Measurements from ENCODE around the gene PEMT. TPM values are rescaled to one million over a fixed set of nuclear protein-coding genes. Genes with fewer than 3 reads are reported as not detected.

Gene PEMT
- total RNA-seq, 2 donors from 2014 or later: 15.7 to 22.1 TPM

- H3K4me1 ChIP-seq (ENCODE audit: control insufficient read depth in 1 of 2, low read depth in 2 of 2): peaks cover 0 to 6% of the 10 kb centered on the region in 2 donors
- H3K27me3 ChIP-seq (replicated peaks; ENCODE audit: insufficient read depth): no peaks in the 10 kb centered on the region
- no peak overlapping the region for H3K4me3 ChIP-seq
- no peak for TF ChIP-seq CTCF (IDR thresholded peaks at IDR 0.05)
- ATAC-seq (ENCODE audit: insufficient number of reproducible peaks, low FRiP score, low read depth): no peak
- no peak for DNase-seq (ENCODE audit: low spot score)
- H3K36me3 ChIP-seq: no peaks in the 10 kb centered on the region
- H3K27ac ChIP-seq: no peak overlapping the region
- no peaks in the 10 kb centered on the region for H3K9me3 ChIP-seq
Measured at GRCh38 chr17:17557796-17558195, 33.7 kb downstream of the PEMT start.

- no peak overlapping the region for H3K4me3 ChIP-seq
- no peaks in the 10 kb centered on the region for H3K9me3 ChIP-seq
- ATAC-seq (ENCODE audit: insufficient number of reproducible peaks, low FRiP score, low read depth) (no peak), DNase-seq (ENCODE audit: low spot score) (no peak)
- H3K27me3 ChIP-seq (replicated peaks; ENCODE audit: insufficient read depth): no peaks in the 10 kb centered on the region
- no peak for TF ChIP-seq CTCF (IDR thresholded peaks at IDR 0.05)
- H3K36me3 ChIP-seq: no peaks in the 10 kb centered on the region
- no peaks in the 10 kb centered on the region for H3K4me1 ChIP-seq (ENCODE audit: control insufficient read depth in 1 of 2, low read depth in 2 of 2)
- no peak overlapping the region for H3K27ac ChIP-seq
Measured at GRCh38 chr17:17556671-17557070, 34.8 kb downstream of the PEMT start.

- DNase-seq (ENCODE audit: low spot score) (no peak), ATAC-seq (ENCODE audit: insufficient number of reproducible peaks, low FRiP score, low read depth) (no peak)
- H3K4me3 ChIP-seq: no peak overlapping the region
- H3K36me3 ChIP-seq: no peaks in the 10 kb centered on the region
- H3K27ac ChIP-seq: no peak overlapping the region
- no peaks in the 10 kb centered on the region for H3K27me3 ChIP-seq (replicated peaks; ENCODE audit: insufficient read depth)
- H3K9me3 ChIP-seq: no peaks in the 10 kb centered on the region
- no peaks in the 10 kb centered on the region for H3K4me1 ChIP-seq (ENCODE audit: control insufficient read depth in 1 of 2, low read depth in 2 of 2)
- no peak for TF ChIP-seq CTCF (IDR thresholded peaks at IDR 0.05)
Measured at GRCh38 chr17:17555906-17556305, 35.6 kb downstream of the PEMT start.

GRCh38 chr17:17555151-17555550 lies 36.4 kb downstream of the PEMT start:
- ATAC-seq (ENCODE audit: insufficient number of reproducible peaks, low FRiP score, low read depth) (no peak), DNase-seq (ENCODE audit: low spot score) (no peak)
- Histone ChIP-seq H3K4me1 (ENCODE audit: control insufficient read depth in 1 of 2, low read depth in 2 of 2) (no peaks in the 10 kb centered on the region), H3K4me3 (no peak overlapping the region), H3K9me3 (no peaks in the 10 kb centered on the region), H3K27ac (no peak overlapping the region), H3K27me3 (replicated peaks; ENCODE audit: insufficient read depth) (no peaks in the 10 kb centered on the region), H3K36me3 (no peaks in the 10 kb centered on the region)
- no peak for TF ChIP-seq CTCF (IDR thresholded peaks at IDR 0.05)

- ATAC-seq (ENCODE audit: insufficient number of reproducible peaks, low FRiP score, low read depth): no peak
- no peaks in the 10 kb centered on the region for H3K9me3 ChIP-seq
- no peak overlapping the region for H3K27ac ChIP-seq
- no peak for TF ChIP-seq CTCF (IDR thresholded peaks at IDR 0.05)
- H3K4me3 ChIP-seq: no peak overlapping the region
- H3K36me3 ChIP-seq: no peaks in the 10 kb centered on the region
- H3K27me3 ChIP-seq (replicated peaks; ENCODE audit: insufficient read depth): no peaks in the 10 kb centered on the region
- H3K4me1 ChIP-seq (ENCODE audit: control insufficient read depth in 1 of 2, low read depth in 2 of 2): no peaks in the 10 kb centered on the region
- DNase-seq (ENCODE audit: low spot score): no peak
Measured at GRCh38 chr17:17554266-17554665, 37.2 kb downstream of the PEMT start.
